OCI-LY1 (cell line): ENCODE measurements around the gene ZMIZ1.

Experiments used
- CTCF ChIP-seq: fragments of 200-600 bp; sonication (generic), shearing (Covaris generic); IDR thresholded peaks from 2 replicates; pipeline ENCODE4 v1.5.1; 2017; ENCODE audit warnings: mild to moderate bottlenecking, antibody characterized with exemption, low read length, moderate library complexity, mixed read lengths
- EZH2 ChIP-seq: fragments of 200-600 bp; sonication (generic), shearing (Covaris generic); IDR thresholded peaks from 2 replicates; pipeline ENCODE4 v1.8.0; 2017; ENCODE audit warnings: borderline replicate concordance, mixed run types, mild to moderate bottlenecking, antibody characterized with exemption, low read length, moderate library complexity, mixed read lengths

DNA sequence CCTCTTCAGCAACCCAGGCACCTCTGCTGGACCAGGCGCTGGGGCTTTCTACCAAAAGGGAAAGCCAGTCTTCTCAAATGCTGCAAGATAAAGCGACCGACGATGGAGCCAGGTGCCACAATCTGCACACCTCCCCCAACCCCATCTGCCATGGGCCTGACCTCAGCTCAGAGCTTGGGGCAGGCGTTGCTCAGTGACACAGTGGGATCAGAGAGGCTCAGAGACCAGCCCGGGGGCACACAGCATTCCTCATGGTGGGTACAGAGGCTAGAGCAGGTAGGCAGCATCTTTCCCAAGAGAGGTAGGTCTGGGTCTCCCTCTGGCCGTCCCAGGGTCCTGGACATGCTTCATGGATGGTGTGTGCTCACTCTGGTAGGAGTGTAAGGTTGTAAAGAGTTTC lies 56.3 kb downstream of the ZMIZ1 start:
- TF ChIP-seq CTCF (no peak), EZH2 (no peak)
